K562 (cell line): Measurements from ENCODE around the gene WAS. TPM values are rescaled to one million over a fixed set of nuclear protein-coding genes. Genes with fewer than 3 reads are reported as not detected.

Experiments used
- FOSL1 ChIP-seq: fragments of 200-800 bp; sonication (Bioruptor generic); conservative IDR thresholded peaks from 2 replicates; pipeline ENCODE4 v1.6.1; 2016; ENCODE audit warnings: missing genetic modification characterization, missing compliant biosample characterization
- KLF13 ChIP-seq: fragments of 450-650 bp; IDR thresholded peaks from 2 replicates; pipeline ENCODE4 v1.6.1; 2016; ENCODE audit warnings: missing genetic modification characterization, low read depth, mild to moderate bottlenecking, missing compliant biosample characterization, moderate library complexity, borderline replicate concordance
- MTF1 ChIP-seq: fragments of 250-450 bp; sonication (Bioruptor Pico); IDR thresholded peaks from 2 replicates; pipeline ENCODE4 v1.9.0; 2021; ENCODE audit warnings: moderate library complexity, mild to moderate bottlenecking, inconsistent platforms, borderline replicate concordance
- NFIX ChIP-seq: fragments of 250-450 bp; sonication (Bioruptor Pico); IDR thresholded peaks from 2 replicates; pipeline ENCODE4 v1.4.0; 2020; ENCODE audit warnings: low read depth, mild to moderate bottlenecking, moderate library complexity
- SRSF1 ChIP-seq: fragments of 200-400 bp; formaldehyde crosslinking; IDR thresholded peaks from 2 replicates; pipeline ENCODE4 v1.6.1; 2017; ENCODE audit warnings: mild to moderate bottlenecking, low read depth, low read length, moderate library complexity
- ZNF347 ChIP-seq: fragments of 450-650 bp; formaldehyde crosslinking; IDR thresholded peaks from 2 replicates; pipeline ENCODE4 v1.4.0; 2020; ENCODE audit warnings: low read depth, mild to moderate bottlenecking, moderate library complexity
- ZNF79 ChIP-seq: fragments of 250-450 bp; sonication (Bioruptor Pico); IDR thresholded peaks from 2 replicates; pipeline ENCODE4 v1.4.0; 2020; ENCODE audit warnings: low read depth, mild to moderate bottlenecking, moderate library complexity
- polyA plus RNA-seq, 8 experiments: library from polyadenylated mRNA; depleted of rRNA in 4 of 8; stranded (reverse) in 5 of 8; unstranded in 3 of 8; fragments of >200 nt; fragmentation: Nextera tagmentation in 2 of 8; fragmentation: Illumina TruSeq in 1 of 8; extraction: Ambion mirVana in 2 of 8; extraction: Trizol in 1 of 8; gene quantifications; 2 replicates each; pipeline versions ENCODE4 v1.2.1 to v1.2.3, GENCODE V29; 2011 to 2014; ENCODE audit warnings: inconsistent platforms in 1 of 8, missing spikeins in 1 of 8
- total RNA-seq, 7 experiments: library from RNA; depleted of rRNA in 6 of 7; stranded (reverse); fragments of >200 nt in 6 of 7; fragmentation: Illumina TruSeq in 2 of 7; extraction: Trizol in 2 of 7; gene quantifications; 2 replicates each; pipeline versions ENCODE4 v1.2.1 to v1.2.3, GENCODE V29; 2011 to 2021; ENCODE audit warnings: low replicate concordance in 1 of 7
- TF ChIP-seq, protein P1 (sequence below): fragments of 450-650 bp; IDR thresholded peaks from 2 replicates; pipeline ENCODE4 v1.6.1; 2016; ENCODE audit warnings: mild to moderate bottlenecking, moderate library complexity
- TF ChIP-seq, protein P2 (sequence below): fragments of 450-650 bp; IDR thresholded peaks from 2 replicates; pipeline ENCODE4 v1.6.1; 2017; ENCODE audit warnings: mild to moderate bottlenecking, moderate library complexity
- TF ChIP-seq, protein P3 (sequence below): sonication (generic); formaldehyde crosslinking; IDR thresholded peaks from 2 replicates; pipeline ENCODE4 v1.8.0; 2023; ENCODE audit warnings: mild to moderate bottlenecking, missing genetic modification reagents

Gene WAS
- total and polyA plus RNA-seq, 9 of the 15 experiments (the other 6 are each of a cell fraction or from before 2014, with no cell fraction given), result 0.11 to 16.1 (median 3.8) TPM

DNA sequence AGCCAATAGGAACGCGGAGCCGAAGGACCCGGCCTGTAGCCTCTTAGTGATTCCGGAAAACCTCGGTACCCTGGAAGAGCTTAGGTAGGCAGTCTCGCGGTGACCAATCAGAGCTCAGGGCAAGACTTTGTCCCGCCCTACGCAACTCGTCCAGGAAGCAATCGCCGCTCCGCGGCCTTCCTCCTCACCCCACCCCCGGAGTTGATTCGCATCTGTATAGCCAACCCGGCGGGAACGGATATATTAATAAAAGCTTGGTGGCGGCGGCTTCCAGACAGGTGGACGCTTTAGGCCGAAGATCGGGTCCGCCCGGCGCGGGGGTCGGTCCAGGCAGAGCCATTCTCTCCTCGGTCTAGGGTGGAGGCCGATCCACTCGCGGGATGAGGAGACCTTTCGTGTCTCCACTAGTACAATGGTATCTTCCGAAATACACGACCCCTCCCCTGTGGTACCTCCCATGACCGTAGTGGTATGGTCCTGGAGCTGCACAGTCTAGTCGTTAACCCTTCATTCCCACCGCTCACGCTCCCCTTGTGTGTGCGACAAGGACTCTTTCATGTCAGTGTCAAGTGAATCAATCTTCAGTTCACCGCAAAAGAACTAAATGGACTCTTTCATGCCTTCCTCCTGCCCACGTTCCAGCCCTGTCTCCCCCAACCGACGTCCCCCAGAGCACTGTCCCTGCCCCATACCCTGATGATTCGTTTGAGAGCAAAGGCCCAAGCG is 53.8 kb downstream of the WAS start (continued):
- TF ChIP-seq, protein P1, sequence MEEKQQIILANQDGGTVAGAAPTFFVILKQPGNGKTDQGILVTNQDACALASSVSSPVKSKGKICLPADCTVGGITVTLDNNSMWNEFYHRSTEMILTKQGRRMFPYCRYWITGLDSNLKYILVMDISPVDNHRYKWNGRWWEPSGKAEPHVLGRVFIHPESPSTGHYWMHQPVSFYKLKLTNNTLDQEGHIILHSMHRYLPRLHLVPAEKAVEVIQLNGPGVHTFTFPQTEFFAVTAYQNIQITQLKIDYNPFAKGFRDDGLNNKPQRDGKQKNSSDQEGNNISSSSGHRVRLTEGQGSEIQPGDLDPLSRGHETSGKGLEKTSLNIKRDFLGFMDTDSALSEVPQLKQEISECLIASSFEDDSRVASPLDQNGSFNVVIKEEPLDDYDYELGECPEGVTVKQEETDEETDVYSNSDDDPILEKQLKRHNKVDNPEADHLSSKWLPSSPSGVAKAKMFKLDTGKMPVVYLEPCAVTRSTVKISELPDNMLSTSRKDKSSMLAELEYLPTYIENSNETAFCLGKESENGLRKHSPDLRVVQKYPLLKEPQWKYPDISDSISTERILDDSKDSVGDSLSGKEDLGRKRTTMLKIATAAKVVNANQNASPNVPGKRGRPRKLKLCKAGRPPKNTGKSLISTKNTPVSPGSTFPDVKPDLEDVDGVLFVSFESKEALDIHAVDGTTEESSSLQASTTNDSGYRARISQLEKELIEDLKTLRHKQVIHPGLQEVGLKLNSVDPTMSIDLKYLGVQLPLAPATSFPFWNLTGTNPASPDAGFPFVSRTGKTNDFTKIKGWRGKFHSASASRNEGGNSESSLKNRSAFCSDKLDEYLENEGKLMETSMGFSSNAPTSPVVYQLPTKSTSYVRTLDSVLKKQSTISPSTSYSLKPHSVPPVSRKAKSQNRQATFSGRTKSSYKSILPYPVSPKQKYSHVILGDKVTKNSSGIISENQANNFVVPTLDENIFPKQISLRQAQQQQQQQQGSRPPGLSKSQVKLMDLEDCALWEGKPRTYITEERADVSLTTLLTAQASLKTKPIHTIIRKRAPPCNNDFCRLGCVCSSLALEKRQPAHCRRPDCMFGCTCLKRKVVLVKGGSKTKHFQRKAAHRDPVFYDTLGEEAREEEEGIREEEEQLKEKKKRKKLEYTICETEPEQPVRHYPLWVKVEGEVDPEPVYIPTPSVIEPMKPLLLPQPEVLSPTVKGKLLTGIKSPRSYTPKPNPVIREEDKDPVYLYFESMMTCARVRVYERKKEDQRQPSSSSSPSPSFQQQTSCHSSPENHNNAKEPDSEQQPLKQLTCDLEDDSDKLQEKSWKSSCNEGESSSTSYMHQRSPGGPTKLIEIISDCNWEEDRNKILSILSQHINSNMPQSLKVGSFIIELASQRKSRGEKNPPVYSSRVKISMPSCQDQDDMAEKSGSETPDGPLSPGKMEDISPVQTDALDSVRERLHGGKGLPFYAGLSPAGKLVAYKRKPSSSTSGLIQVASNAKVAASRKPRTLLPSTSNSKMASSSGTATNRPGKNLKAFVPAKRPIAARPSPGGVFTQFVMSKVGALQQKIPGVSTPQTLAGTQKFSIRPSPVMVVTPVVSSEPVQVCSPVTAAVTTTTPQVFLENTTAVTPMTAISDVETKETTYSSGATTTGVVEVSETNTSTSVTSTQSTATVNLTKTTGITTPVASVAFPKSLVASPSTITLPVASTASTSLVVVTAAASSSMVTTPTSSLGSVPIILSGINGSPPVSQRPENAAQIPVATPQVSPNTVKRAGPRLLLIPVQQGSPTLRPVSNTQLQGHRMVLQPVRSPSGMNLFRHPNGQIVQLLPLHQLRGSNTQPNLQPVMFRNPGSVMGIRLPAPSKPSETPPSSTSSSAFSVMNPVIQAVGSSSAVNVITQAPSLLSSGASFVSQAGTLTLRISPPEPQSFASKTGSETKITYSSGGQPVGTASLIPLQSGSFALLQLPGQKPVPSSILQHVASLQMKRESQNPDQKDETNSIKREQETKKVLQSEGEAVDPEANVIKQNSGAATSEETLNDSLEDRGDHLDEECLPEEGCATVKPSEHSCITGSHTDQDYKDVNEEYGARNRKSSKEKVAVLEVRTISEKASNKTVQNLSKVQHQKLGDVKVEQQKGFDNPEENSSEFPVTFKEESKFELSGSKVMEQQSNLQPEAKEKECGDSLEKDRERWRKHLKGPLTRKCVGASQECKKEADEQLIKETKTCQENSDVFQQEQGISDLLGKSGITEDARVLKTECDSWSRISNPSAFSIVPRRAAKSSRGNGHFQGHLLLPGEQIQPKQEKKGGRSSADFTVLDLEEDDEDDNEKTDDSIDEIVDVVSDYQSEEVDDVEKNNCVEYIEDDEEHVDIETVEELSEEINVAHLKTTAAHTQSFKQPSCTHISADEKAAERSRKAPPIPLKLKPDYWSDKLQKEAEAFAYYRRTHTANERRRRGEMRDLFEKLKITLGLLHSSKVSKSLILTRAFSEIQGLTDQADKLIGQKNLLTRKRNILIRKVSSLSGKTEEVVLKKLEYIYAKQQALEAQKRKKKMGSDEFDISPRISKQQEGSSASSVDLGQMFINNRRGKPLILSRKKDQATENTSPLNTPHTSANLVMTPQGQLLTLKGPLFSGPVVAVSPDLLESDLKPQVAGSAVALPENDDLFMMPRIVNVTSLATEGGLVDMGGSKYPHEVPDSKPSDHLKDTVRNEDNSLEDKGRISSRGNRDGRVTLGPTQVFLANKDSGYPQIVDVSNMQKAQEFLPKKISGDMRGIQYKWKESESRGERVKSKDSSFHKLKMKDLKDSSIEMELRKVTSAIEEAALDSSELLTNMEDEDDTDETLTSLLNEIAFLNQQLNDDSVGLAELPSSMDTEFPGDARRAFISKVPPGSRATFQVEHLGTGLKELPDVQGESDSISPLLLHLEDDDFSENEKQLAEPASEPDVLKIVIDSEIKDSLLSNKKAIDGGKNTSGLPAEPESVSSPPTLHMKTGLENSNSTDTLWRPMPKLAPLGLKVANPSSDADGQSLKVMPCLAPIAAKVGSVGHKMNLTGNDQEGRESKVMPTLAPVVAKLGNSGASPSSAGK, result no peak
- TF ChIP-seq, protein P2, sequence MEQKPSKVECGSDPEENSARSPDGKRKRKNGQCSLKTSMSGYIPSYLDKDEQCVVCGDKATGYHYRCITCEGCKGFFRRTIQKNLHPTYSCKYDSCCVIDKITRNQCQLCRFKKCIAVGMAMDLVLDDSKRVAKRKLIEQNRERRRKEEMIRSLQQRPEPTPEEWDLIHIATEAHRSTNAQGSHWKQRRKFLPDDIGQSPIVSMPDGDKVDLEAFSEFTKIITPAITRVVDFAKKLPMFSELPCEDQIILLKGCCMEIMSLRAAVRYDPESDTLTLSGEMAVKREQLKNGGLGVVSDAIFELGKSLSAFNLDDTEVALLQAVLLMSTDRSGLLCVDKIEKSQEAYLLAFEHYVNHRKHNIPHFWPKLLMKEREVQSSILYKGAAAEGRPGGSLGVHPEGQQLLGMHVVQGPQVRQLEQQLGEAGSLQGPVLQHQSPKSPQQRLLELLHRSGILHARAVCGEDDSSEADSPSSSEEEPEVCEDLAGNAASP, result no peak
- TF ChIP-seq FOSL1 (tag) (no peak), SRSF1 (no peak), KLF13 (no peak), MTF1 (no peak), ZNF347 (no peak), ZNF79 (CRISPR knock-in tag) (no peak), NFIX (CRISPR knock-in tag) (no peak)
- TF ChIP-seq, protein P3, sequence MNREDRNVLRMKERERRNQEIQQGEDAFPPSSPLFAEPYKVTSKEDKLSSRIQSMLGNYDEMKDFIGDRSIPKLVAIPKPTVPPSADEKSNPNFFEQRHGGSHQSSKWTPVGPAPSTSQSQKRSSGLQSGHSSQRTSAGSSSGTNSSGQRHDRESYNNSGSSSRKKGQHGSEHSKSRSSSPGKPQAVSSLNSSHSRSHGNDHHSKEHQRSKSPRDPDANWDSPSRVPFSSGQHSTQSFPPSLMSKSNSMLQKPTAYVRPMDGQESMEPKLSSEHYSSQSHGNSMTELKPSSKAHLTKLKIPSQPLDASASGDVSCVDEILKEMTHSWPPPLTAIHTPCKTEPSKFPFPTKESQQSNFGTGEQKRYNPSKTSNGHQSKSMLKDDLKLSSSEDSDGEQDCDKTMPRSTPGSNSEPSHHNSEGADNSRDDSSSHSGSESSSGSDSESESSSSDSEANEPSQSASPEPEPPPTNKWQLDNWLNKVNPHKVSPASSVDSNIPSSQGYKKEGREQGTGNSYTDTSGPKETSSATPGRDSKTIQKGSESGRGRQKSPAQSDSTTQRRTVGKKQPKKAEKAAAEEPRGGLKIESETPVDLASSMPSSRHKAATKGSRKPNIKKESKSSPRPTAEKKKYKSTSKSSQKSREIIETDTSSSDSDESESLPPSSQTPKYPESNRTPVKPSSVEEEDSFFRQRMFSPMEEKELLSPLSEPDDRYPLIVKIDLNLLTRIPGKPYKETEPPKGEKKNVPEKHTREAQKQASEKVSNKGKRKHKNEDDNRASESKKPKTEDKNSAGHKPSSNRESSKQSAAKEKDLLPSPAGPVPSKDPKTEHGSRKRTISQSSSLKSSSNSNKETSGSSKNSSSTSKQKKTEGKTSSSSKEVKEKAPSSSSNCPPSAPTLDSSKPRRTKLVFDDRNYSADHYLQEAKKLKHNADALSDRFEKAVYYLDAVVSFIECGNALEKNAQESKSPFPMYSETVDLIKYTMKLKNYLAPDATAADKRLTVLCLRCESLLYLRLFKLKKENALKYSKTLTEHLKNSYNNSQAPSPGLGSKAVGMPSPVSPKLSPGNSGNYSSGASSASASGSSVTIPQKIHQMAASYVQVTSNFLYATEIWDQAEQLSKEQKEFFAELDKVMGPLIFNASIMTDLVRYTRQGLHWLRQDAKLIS (CRISPR knock-in tag), result 0 out of 2 replicates have a peak, but pooled peaks have one; percentile 39
